NK-92 treated with Interleukin-12 subunit alpha and Interleukin-12 subunit beta, amount 100 ng/mL, for 24 hours (cell line): ENCODE measurements around the gene CDON.
A peak's percentile ranks its signal among the peaks of the same experiment; 100 is the strongest.

ENCODE experiments used
- DNase-seq: peaks from one replicate; lab custom pipeline; 2025; lab: John Stamatoyannopoulos, UW

CDON gene

GRCh38 chr11:126062679-126063506 lies at the start of gene CDON:
Gene CDON, minus strand, starts transcription at chr11:126062866. Its CDS starts 39,390 bp downstream, at chr11:126023476.
- peak; percentile 77 for DNase-seq

DNA sequence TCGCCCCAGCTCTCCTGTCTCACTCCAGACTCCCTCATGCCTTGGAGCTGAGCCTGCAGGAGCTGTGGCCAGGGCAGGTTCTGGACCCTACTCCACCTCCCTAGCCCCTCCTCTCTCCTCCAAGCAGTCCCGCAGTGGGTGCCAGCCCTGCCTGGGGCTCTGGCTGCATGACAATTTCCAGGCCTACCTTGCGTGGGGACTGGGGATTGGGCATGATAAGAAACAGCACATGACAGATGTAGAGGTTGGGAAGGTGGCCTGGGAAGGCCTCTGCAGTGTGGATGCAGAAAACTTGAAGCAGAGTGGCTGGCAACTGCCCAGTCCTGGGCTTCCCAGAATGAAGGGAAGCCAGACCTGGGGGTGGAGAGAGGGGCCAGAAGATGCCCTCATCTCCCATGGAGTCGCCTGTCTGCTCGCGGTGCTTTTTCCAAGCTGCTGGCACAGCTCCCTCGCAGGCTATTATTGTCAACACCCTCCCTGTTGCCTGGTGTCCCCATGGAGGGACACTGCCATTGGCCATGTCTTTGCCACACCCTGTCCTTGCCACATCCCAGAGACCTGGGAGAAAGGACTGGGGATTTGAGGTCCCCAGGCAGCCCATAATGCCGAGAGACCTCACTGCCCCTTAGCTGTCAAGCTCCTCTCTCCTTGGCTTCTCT lies 48.9 kb upstream of the CDON start:
- DNase-seq = no peak

- DNase-seq = no peak
Measured at GRCh38 chr11:126109941-126110731, 47.5 kb upstream of the CDON start.

DNA sequence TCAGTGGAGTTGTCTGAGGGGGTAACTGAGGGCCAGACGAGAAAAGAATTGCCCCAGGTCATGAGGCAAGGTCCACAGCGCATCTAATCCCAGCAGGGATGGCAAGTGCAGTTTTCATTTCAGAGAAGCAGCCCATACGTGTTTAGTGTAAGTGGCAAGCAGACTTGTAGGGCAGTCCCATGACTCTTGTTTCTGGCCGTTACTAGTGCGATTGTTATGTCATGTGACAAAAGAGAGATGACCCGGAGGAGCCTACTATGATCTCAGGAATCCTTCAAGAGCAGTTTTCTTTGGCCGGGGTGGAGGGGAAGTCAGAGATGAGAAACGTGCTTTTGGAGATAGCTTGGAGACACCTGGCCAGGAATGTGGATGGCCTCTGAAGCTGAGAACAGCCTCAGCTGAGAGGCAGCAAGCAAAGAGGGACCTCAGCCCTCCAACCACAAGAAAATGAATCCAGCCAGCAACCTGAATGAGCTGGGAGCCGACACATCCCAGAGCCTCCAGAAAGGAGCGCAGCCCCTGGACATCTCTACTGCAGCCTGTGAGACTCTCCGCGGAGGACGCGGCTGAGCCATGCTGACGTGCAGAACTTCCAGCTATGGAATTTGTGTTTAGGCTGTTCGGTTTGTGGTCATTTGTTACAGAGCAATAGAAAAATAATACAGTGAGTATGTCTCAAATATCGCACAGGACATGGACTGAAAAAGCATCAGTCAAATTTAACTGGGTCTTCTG lies 44.1 kb upstream of the CDON start:
- DNase-seq = no peak

DNA sequence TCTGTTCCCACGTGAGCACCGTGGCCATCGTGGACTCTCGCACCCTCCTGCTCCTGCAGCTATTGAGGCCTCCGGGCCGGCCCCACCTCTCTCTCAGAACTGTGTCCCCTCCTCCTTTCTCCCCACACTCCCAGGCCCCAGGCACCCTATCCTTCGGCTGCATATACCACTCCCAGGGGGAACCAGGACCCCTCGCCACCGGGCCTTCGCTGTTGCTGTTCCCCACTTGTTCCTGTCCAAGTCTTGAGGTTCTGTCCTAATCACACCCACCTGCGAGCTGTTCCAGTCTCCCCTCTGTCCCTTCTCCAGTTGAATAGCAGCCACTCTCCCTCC lies 43.0 kb upstream of the CDON start:
- no peak for DNase-seq

DNA sequence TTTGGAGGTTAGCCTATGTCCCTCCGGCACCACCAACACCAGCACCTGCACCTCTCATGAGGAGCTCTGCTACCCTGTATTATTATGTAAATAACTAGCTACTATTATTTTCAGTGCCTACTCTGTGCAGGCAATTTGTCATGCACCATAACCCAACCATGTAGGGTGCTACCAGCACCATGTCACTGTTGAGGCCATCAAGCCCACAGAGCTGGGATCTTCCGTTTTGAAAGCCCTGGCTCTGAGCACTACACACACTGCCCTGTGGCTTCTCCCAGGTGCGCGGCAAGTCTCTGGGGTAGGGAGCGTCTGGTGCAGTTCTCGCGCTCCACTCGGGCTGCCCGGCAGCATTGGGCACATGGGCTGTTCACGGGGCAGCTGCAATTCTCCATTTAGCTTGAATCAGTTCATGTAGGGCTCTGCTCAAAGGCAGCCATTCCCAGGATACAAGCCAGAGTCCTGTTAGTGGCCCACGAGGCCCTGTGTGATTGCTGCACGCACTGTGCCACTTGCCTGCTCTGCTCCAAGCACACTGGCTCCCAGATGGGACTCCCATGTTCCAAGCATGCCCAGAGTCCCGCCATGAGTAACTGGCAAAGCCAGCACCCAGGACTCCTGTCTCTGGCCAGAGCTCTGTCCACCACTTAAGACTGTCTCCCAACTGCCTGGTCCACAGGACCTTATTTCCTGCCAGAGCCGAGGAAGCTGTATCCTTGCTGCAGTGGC lies 42.5 kb upstream of the CDON start:
- DNase-seq = no peak

- DNase-seq = no peak
Measured at GRCh38 chr11:126104420-126104819, 41.8 kb upstream of the CDON start.

GRCh38 chr11:126103150-126103549 lies 40.5 kb upstream of the CDON start:
- no peak for DNase-seq

DNA sequence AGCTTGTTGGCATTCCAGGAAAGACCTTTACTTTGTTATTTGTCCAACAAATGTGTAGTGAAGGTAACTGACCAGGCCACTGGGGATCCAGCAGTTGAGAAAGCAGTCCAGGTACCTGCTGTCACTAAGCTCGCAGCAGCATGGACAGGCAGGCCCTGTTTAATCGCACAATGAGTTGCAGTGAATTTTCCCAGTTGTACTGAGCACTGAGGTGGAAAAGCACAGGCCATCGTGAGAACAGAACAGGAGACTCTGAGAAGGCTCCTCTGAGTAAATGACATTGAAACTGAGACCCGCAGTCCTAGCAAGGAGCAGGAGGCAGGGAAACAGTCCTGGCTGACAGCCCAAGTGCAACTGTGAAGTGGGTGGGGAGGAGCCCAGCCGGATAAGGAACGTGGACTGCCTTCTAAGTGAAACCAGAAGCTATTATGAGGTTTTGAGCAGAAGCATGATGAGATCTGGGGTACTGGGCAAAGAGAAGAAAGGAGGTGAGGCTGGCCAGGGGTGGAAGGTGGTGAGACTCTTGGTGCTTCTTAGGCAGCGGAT lies 39.8 kb upstream of the CDON start:
- DNase-seq = no peak

DNA sequence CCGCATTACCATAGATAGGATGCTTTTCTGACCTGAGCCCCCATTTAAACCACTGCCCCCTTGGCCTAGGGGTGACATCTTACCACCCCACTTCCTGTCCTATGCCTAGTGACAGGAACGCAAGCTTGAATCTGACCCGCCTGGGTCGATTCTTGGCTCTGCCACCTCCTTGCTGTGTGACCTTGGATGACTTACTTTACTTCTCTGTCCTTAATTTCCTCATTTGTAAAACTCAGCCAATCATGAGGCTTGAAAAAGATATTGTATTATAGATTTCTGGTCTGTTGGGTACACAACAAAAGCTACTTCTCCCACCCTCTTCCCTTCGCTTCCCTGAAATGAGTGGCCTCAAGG lies 39.2 kb upstream of the CDON start:
- DNase-seq = no peak

DNA sequence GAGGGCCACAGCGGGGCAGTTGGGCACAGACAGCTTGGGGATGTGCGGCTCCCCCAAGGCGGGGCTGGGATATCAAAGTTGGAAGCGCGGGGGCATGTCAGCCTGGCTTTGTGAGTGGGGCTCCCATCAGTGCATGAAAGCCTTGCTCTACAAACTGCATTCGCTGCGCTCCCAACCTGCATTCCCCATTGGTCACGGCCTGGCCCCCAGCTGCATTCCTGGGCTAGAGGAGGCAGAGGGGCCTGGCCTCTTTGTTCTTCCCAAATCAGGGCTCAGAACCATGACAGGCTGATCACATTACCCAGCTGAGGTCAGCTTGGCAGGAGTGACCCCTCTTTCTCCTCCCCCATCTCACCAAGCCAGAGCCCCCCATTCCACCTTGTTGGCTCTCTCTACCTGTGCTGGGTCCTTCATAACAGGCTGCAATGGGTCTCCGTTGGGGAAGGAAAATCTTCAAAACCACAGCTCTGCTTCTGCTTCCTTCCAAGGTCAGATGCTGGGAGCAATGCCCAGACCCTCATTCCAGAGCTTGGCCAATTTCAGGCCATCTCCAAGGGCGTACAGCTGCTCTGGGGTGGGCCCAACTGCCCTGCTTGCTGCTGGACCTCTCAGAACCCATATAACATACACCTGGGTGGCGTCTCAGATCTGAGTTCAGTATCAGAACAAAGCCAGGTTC lies 38.7 kb upstream of the CDON start:
- no peak for DNase-seq

DNA sequence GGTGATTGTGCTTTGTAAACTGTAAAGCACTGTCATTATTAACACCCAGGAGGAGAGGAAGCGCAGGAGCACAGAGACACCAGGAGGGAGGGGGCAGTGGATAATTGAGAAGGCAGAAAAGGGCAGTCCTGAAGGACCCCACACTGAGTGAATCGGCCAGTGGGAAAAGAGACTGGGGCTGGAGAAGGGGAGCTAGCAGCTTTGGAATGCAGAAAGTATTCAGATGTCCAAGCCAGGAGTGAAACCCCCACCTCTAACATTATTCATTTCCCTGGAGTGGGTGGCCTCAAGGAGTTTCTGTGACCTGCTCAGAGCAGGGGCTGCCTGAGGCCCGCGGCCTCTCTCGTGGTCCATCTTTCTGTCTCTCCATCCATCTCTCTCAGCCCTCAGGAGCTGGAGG lies 38.0 kb upstream of the CDON start:
- no peak for DNase-seq

GRCh38 chr11:126098204-126098769 lies 35.6 kb upstream of the CDON start:
- no peak for DNase-seq

GRCh38 chr11:126095745-126096144 lies 33.1 kb upstream of the CDON start:
- no peak for DNase-seq

DNA sequence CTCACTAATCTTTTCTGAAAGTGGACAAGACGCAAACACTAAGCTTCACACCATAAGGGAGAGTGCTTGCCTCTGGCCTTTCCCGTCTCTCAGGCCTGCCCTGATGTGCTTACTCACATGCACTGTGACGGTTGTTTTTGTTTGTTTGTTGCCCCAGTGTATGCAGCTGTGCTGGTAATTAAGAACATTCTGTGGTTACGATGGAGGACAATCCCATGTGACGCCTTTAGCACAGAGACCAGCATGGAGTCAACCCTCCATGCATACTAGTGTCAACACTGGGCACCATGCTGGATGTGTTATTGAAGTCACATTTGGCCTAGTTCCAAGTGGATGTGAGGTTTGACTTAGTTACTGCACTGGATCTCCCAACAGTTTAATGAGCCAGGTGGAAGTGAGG lies 27.8 kb upstream of the CDON start:
- DNase-seq = no peak

- no peak for DNase-seq
Measured at GRCh38 chr11:126088999-126089398, 26.3 kb upstream of the CDON start.

- DNase-seq = no peak
Measured at GRCh38 chr11:126086248-126086647, 23.6 kb upstream of the CDON start.

GRCh38 chr11:126084608-126084912 lies 21.9 kb upstream of the CDON start:
- no peak for DNase-seq

GRCh38 chr11:126083829-126084607 lies 21.4 kb upstream of the CDON start:
- no peak for DNase-seq
